Cardiac muscle cell (in vitro differentiated cells and primary cell): ENCODE measurements around the gene CASKIN1. TPM values are rescaled to one million over a fixed set of nuclear protein-coding genes. Genes with fewer than 3 reads are reported as not detected.
A peak's percentile ranks its signal among the peaks of the same experiment; 100 is the strongest.

ENCODE experiments used
- DNase-seq, 2 donors: peaks; one replicate each; pipeline versions ENCODE4 v3.0.0 to v3.0.0-alpha.2; 2010 to 2017; ENCODE audit warnings: low read depth in 1 of 2, low spot score in 1 of 2
- H3K27ac ChIP-seq: fragments of 200-600 bp; sonication (generic); 2 replicates; pipeline ENCODE4 v1.5.1; 2016
- H3K27me3 ChIP-seq: fragments of 200-600 bp; sonication (generic); 2 replicates; pipeline ENCODE4 v1.6.0; 2016; ENCODE audit warnings: control low read depth
- H3K36me3 ChIP-seq: fragments of 200-600 bp; sonication (generic); 2 replicates; pipeline ENCODE4 v1.5.1; 2016; ENCODE audit warnings: control low read depth
- H3K4me1 ChIP-seq: fragments of 200-600 bp; sonication (generic); 2 replicates; pipeline ENCODE4 v1.8.1; 2017; ENCODE audit warnings: low read depth, mild to moderate bottlenecking, mixed run types
- H3K4me3 ChIP-seq: fragments of 200-600 bp; sonication (generic); 2 replicates; pipeline ENCODE4 v1.5.1; 2016; ENCODE audit warnings: mild to moderate bottlenecking
- H3K9me3 ChIP-seq: fragments of 200-600 bp; sonication (generic); 2 replicates; pipeline ENCODE4 v1.5.1; 2017; ENCODE audit warnings: low read depth, mild to moderate bottlenecking, control low read depth
- CTCF ChIP-seq: IDR thresholded peaks from 2 replicates; pipeline ENCODE4 v1.5.1; 2012; ENCODE audit warnings: low read depth, mild to moderate bottlenecking, low read length
- polyA plus RNA-seq: library from polyadenylated mRNA; unstranded; fragments of >200 nt; fragmentation: Nextera tagmentation; extraction: Ambion mirVana; gene quantifications from 2 replicates; pipeline ENCODE4 v1.2.1, GENCODE V29; 2016
- total RNA-seq: library from RNA; depleted of rRNA; stranded (reverse); fragments of >200 nt; gene quantifications from 2 replicates; pipeline ENCODE4 v1.2.3, GENCODE V29; 2016

The CASKIN1 gene
- total and polyA plus RNA-seq, 2 experiments from 2014 or later: 14.3 to 15.5 TPM

- Histone ChIP-seq H3K27ac (peak within 1 kb of the TSS; percentile 93), H3K4me1 (peaks cover 22% of the 10 kb centered on the region), H3K9me3 (no peaks in the 10 kb centered on the region), H3K36me3 (no peaks in the 10 kb centered on the region), H3K4me3 (peak within 1 kb of the TSS; percentile 94), H3K27me3 (no peaks in the 10 kb centered on the region)
- no peak for TF ChIP-seq CTCF
- no peak for DNase-seq
Observed at GRCh38 chr16:2214719-2214968, 18.2 kb upstream of the CASKIN1 start, which contains the start of gene PGP. PGP (minus strand) TSS chr16:2214840; CDS start chr16:2214777, 63 bp downstream.

- no peak for TF ChIP-seq CTCF
- H3K27me3 ChIP-seq: no peaks in the 10 kb centered on the region
- no peaks in the 10 kb centered on the region for H3K9me3 ChIP-seq
- H3K27ac ChIP-seq: peak overlapping the region; percentile 93
- peak in 1 of 2 donors; percentile 18 for DNase-seq
- peak overlapping the region; percentile 94 for H3K4me3 ChIP-seq
- H3K36me3 ChIP-seq: peaks cover 5% of the 10 kb centered on the region
- H3K4me1 ChIP-seq: peaks cover 22% of the 10 kb centered on the region
Observed at GRCh38 chr16:2213817-2214718, 17.7 kb upstream of the CASKIN1 start.

GRCh38 chr16:2212362-2213324 is 16.2 kb upstream of the CASKIN1 start:
- no peak for TF ChIP-seq CTCF
- no peak for DNase-seq
- peak overlapping the region; percentile 81 for H3K27ac ChIP-seq
- H3K36me3 ChIP-seq: peaks cover 5% of the 10 kb centered on the region
- no peaks in the 10 kb centered on the region for H3K9me3 ChIP-seq
- peak overlapping the region; percentile 94 for H3K4me3 ChIP-seq
- peaks cover 22% of the 10 kb centered on the region for H3K4me1 ChIP-seq
- H3K27me3 ChIP-seq: no peaks in the 10 kb centered on the region

- TF ChIP-seq CTCF: no peak
- no peak for DNase-seq
- Histone ChIP-seq H3K9me3 (no peaks in the 10 kb centered on the region), H3K27ac (peak overlapping the region; percentile 81), H3K27me3 (no peaks in the 10 kb centered on the region), H3K4me3 (no peak overlapping the region), H3K36me3 (peaks cover 5% of the 10 kb centered on the region), H3K4me1 (peaks cover 22% of the 10 kb centered on the region)
Observed at GRCh38 chr16:2211923-2212347, 15.5 kb upstream of the CASKIN1 start.

- H3K9me3 ChIP-seq: no peaks in the 10 kb centered on the region
- TF ChIP-seq CTCF: no peak
- H3K4me1 ChIP-seq: peaks cover 26% of the 10 kb centered on the region
- H3K27me3 ChIP-seq: no peaks in the 10 kb centered on the region
- H3K4me3 ChIP-seq: no peak within 1 kb of the TSS
- H3K36me3 ChIP-seq: peaks cover 5% of the 10 kb centered on the region
- peak in 1 of 2 donors; percentile 57 for DNase-seq
- H3K27ac ChIP-seq: peak within 1 kb of the TSS; percentile 81
Observed at GRCh38 chr16:2210386-2211365, 14.3 kb upstream of the CASKIN1 start, which contains the start of gene BRICD5. BRICD5 (minus strand) TSS chr16:2210863; CDS start chr16:2210833, 30 bp downstream.
